Measurements from ENCODE around the gene HAO2. TPM values are rescaled to one million over a fixed set of nuclear protein-coding genes. Genes with fewer than 3 reads are reported as not detected.

Gene HAO2
- total and polyA plus RNA-seq, 2 donors (not counting 3 experiments of a cell fraction or from before 2014, with no cell fraction given), result not detected

DNA sequence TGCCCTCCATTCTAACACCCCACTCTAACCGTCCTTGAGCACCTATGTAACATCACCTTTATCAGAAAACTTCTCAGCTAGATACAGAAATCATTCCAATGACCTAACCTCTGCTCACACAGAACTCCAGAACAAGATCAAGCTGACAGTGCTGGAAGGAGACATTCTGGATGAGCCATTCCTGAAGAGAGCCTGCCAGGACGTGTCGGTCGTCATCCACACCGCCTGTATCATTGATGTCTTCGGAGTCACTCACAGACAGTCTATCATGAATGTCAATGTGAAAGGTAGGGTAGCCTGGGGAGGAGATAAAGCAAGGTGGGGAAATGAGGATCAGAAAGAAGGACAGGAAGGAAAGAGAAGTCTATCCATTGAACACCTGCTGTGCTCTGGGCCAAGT, 74.2 kb downstream of the HAO2 start:
- TF ChIP-seq EZH2 (IDR thresholded peaks at IDR 0.05; ENCODE audit: borderline replicate concordance, low read depth, low read length, severe bottlenecking) (no peak), POLR2A (IDR thresholded peaks at IDR 0.05; ENCODE audit: low read depth, low read length) (no peak), MYC (IDR thresholded peaks at IDR 0.05; ENCODE audit: low read depth, low read length) (no peak), FOS (IDR thresholded peaks at IDR 0.05; ENCODE audit: borderline replicate concordance, insufficient read depth, low read length) (no peak), GATA2 (IDR thresholded peaks at IDR 0.05; ENCODE audit: insufficient read depth, insufficient read length, low read depth, low read length) (no peak), JUN (IDR thresholded peaks at IDR 0.05; ENCODE audit: borderline replicate concordance, insufficient read depth, insufficient read length, low read depth) (no peak), POLR2AphosphoS5 (IDR thresholded peaks at IDR 0.05; ENCODE audit: insufficient read depth, low read depth, low read length) (no peak)
- TF ChIP-seq, protein P1, sequence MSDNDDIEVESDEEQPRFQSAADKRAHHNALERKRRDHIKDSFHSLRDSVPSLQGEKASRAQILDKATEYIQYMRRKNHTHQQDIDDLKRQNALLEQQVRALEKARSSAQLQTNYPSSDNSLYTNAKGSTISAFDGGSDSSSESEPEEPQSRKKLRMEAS (IDR thresholded peaks at IDR 0.05; ENCODE audit: insufficient read depth, insufficient read length), result no peak
- TF ChIP-seq, protein P2, sequence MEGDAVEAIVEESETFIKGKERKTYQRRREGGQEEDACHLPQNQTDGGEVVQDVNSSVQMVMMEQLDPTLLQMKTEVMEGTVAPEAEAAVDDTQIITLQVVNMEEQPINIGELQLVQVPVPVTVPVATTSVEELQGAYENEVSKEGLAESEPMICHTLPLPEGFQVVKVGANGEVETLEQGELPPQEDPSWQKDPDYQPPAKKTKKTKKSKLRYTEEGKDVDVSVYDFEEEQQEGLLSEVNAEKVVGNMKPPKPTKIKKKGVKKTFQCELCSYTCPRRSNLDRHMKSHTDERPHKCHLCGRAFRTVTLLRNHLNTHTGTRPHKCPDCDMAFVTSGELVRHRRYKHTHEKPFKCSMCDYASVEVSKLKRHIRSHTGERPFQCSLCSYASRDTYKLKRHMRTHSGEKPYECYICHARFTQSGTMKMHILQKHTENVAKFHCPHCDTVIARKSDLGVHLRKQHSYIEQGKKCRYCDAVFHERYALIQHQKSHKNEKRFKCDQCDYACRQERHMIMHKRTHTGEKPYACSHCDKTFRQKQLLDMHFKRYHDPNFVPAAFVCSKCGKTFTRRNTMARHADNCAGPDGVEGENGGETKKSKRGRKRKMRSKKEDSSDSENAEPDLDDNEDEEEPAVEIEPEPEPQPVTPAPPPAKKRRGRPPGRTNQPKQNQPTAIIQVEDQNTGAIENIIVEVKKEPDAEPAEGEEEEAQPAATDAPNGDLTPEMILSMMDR (IDR thresholded peaks at IDR 0.05; ENCODE audit: extremely low read depth in 1 of 2, insufficient read depth in 1 of 2, low read depth in 1 of 2, low read length in 2 of 2), result no peak
- Histone ChIP-seq H3K36me3 (ENCODE audit: control insufficient read depth in 2 of 2, extremely low read depth in 1 of 2, insufficient read depth in 2 of 2, low read length in 2 of 2) (no peaks in the 10 kb centered on the region), H3K27me3 (ENCODE audit: control insufficient read depth in 2 of 2, insufficient read depth in 2 of 2, low read length in 2 of 2) (no peaks in the 10 kb centered on the region), H3K9me1 (replicated peaks; ENCODE audit: control insufficient read depth, extremely low read depth, insufficient read depth, low read length) (no peaks in the 10 kb centered on the region), H3K4me2 (ENCODE audit: insufficient read depth, low read length) (no peak overlapping the region), H3K4me1 (ENCODE audit: control insufficient read depth, extremely low read depth, insufficient read depth, low read length) (no peaks in the 10 kb centered on the region), H3K27ac (ENCODE audit: insufficient read depth, low read depth, low read length) (no peak overlapping the region), H2AFZ (ENCODE audit: low read depth, low read length) (no peak overlapping the region), H3K4me3 (replicated peaks in 1 of 3; ENCODE audit: insufficient read depth in 1 of 3, low read depth in 1 of 3, low read length in 3 of 3) (no peak overlapping the region), H3K9ac (replicated peaks; ENCODE audit: extremely low read depth, insufficient read depth, low read length) (no peak overlapping the region), H4K20me1 (replicated peaks; ENCODE audit: control insufficient read depth, extremely low read depth, insufficient read depth, low read length) (no peaks in the 10 kb centered on the region), H3K79me2 (ENCODE audit: control insufficient read depth, insufficient read depth, low read length) (no peaks in the 10 kb centered on the region), H3K9me3 (replicated peaks; ENCODE audit: control insufficient read depth, insufficient read depth, low read length) (no peaks in the 10 kb centered on the region)
- no TSS peak for BruUV-seq (replicated peaks)
- FAIRE-seq (no peak), DNase-seq (ENCODE audit: low read depth, low spot score) (no peak)
- ChIA-PET POLR2A (no interaction called here), CTCF (no interaction called here)
- dilution Hi-C loops (cut with MboI; ENCODE audit: extremely low pct_ligation_motif_present, low sequenced_read_pairs), result no loop called here
- intact Hi-C loops (cut with micrococcal nuclease), result no loop called here

Small RNA genes lying within 50 kb of the gene (small RNA-seq; reads per million reads assigned to genes)
- not detected for gene RNU1-75P (ENCODE audit: insufficient read depth, insufficient read length, low read depth, low replicate concordance)

Other genes with a start within 250 kb of the HAO2 start
- gene WARS2, start 228.1 kb upstream of the HAO2 start, total RNA-seq, result 11.8 and 13.1 TPM in 2 replicates
- gene WARS2, start 228.1 kb upstream of the HAO2 start, polyA plus RNA-seq, result 5.2 and 5.9 TPM in 2 replicates
- not detected in 2 replicates for gene HSD3B2, start 46.4 kb downstream of the HAO2 start, total RNA-seq
- not detected in 2 replicates for gene HSD3B2, start 46.4 kb downstream of the HAO2 start, polyA plus RNA-seq
- gene HSD3B1, start 138.4 kb downstream of the HAO2 start, total RNA-seq, result not detected in 2 replicates
- not detected in 2 replicates for gene HSD3B1, start 138.4 kb downstream of the HAO2 start, polyA plus RNA-seq

Data from endothelial cell of umbilical vein (primary cell).